Measurements from ENCODE around the gene OR10S1. TPM values are rescaled to one million over a fixed set of nuclear protein-coding genes. Genes with fewer than 3 reads are reported as not detected.

Gene OR10S1
- total and polyA plus RNA-seq, 2 of the 8 experiments (the other 6 are each of a cell fraction or from before 2014, with no cell fraction given), result not detected

- TF ChIP-seq RXRA (IDR thresholded peaks at IDR 0.05; ENCODE audit: insufficient read depth, low read depth, low read length), result no peak
- TF ChIP-seq BCL11A (IDR thresholded peaks at IDR 0.05; ENCODE audit: low read depth in 2 of 2, low read length in 2 of 2), result no peak
- no peak for TF ChIP-seq TCF12 (IDR thresholded peaks at IDR 0.05; ENCODE audit: low read depth, low read length)
- TF ChIP-seq MAX (IDR thresholded peaks at IDR 0.05), result no peak
- no peak for TF ChIP-seq BACH1 (IDR thresholded peaks at IDR 0.05; ENCODE audit: low read length)
- TF ChIP-seq EP300 (IDR thresholded peaks at IDR 0.05; ENCODE audit: borderline replicate concordance in 1 of 2, low read depth in 2 of 2, low read length in 2 of 2), result no peak
- TF ChIP-seq SP2 (IDR thresholded peaks at IDR 0.05; ENCODE audit: low read length), result no peak
- no peak for TF ChIP-seq CREB1 (IDR thresholded peaks at IDR 0.05)
- TF ChIP-seq CHD2 (IDR thresholded peaks at IDR 0.05; ENCODE audit: low read length), result no peak
Observed at GRCh38 chr11:123939317-123939716, 38.3 kb downstream of the OR10S1 start, which contains the start of gene OR4D5 (continued).

Other genes starting within 250 kb of the OR10S1 start
- 33.0 and 33.9 TPM in 2 replicates for gene ZNF202, start 236.1 kb downstream of the OR10S1 start, total RNA-seq (2021; fragmentation: NEBNext Ultra II Directional; extraction: Animal tissue kit (Norgen Biotek cat#: 25700))
- gene ZNF202, start 236.1 kb downstream of the OR10S1 start, polyA plus RNA-seq (2011; rRNA removed), result 13.2 and 14.1 TPM in 2 replicates
- gene OR6X1, start 223.3 kb downstream of the OR10S1 start, total RNA-seq (2021; fragmentation: NEBNext Ultra II Directional; extraction: Animal tissue kit (Norgen Biotek cat#: 25700)), result not detected in 2 replicates
- not detected in 2 replicates for gene OR6X1, start 223.3 kb downstream of the OR10S1 start, polyA plus RNA-seq (2011; rRNA removed)
- gene OR6M1, start 171.4 kb downstream of the OR10S1 start, total RNA-seq (2021; fragmentation: NEBNext Ultra II Directional; extraction: Animal tissue kit (Norgen Biotek cat#: 25700)), result not detected in 2 replicates
- gene OR6M1, start 171.4 kb downstream of the OR10S1 start, polyA plus RNA-seq (2011; rRNA removed), result not detected in 2 replicates
- gene TMEM225, start 92.1 kb downstream of the OR10S1 start, total RNA-seq (2021; fragmentation: NEBNext Ultra II Directional; extraction: Animal tissue kit (Norgen Biotek cat#: 25700)), result not detected in 2 replicates
- gene TMEM225, start 92.1 kb downstream of the OR10S1 start, polyA plus RNA-seq (2011; rRNA removed), result not detected in 2 replicates
- gene OR8D4, start 75.6 kb downstream of the OR10S1 start, total RNA-seq (2021; fragmentation: NEBNext Ultra II Directional; extraction: Animal tissue kit (Norgen Biotek cat#: 25700)), result not detected in 2 replicates
- not detected in 2 replicates for gene OR8D4, start 75.6 kb downstream of the OR10S1 start, polyA plus RNA-seq (2011; rRNA removed)
- gene OR4D5, start 38.2 kb downstream of the OR10S1 start, total RNA-seq (2021; fragmentation: NEBNext Ultra II Directional; extraction: Animal tissue kit (Norgen Biotek cat#: 25700)), result not detected in 2 replicates
- gene OR4D5, start 38.2 kb downstream of the OR10S1 start, polyA plus RNA-seq (2011; rRNA removed), result not detected in 2 replicates
- not detected in 2 replicates for gene OR6T1, start 33.9 kb downstream of the OR10S1 start, total RNA-seq (2021; fragmentation: NEBNext Ultra II Directional; extraction: Animal tissue kit (Norgen Biotek cat#: 25700))
- not detected in 2 replicates for gene OR6T1, start 33.9 kb downstream of the OR10S1 start, polyA plus RNA-seq (2011; rRNA removed)
- not detected in 2 replicates for gene OR10G6, start 17.4 kb upstream of the OR10S1 start, total RNA-seq (2021; fragmentation: NEBNext Ultra II Directional; extraction: Animal tissue kit (Norgen Biotek cat#: 25700))
- not detected in 2 replicates for gene OR10G6, start 17.4 kb upstream of the OR10S1 start, polyA plus RNA-seq (2011; rRNA removed)
- not detected in 2 replicates for gene OR10G4, start 35.2 kb upstream of the OR10S1 start, total RNA-seq (2021; fragmentation: NEBNext Ultra II Directional; extraction: Animal tissue kit (Norgen Biotek cat#: 25700))
- 0.14 TPM in 1 of 2 replicates, not detected in the other for gene OR10G4, start 35.2 kb upstream of the OR10S1 start, polyA plus RNA-seq (2011; rRNA removed)
- not detected in 2 replicates for gene OR10G9, start 45.2 kb upstream of the OR10S1 start, total RNA-seq (2021; fragmentation: NEBNext Ultra II Directional; extraction: Animal tissue kit (Norgen Biotek cat#: 25700))
- not detected in 2 replicates for gene OR10G9, start 45.2 kb upstream of the OR10S1 start, polyA plus RNA-seq (2011; rRNA removed)
- gene OR10G8, start 49.0 kb upstream of the OR10S1 start, total RNA-seq (2021; fragmentation: NEBNext Ultra II Directional; extraction: Animal tissue kit (Norgen Biotek cat#: 25700)), result not detected in 2 replicates
- not detected in 2 replicates for gene OR10G8, start 49.0 kb upstream of the OR10S1 start, polyA plus RNA-seq (2011; rRNA removed)
- gene OR10G7, start 63.5 kb upstream of the OR10S1 start, total RNA-seq (2021; fragmentation: NEBNext Ultra II Directional; extraction: Animal tissue kit (Norgen Biotek cat#: 25700)), result not detected in 2 replicates
- gene OR10G7, start 63.5 kb upstream of the OR10S1 start, polyA plus RNA-seq (2011; rRNA removed), result not detected in 2 replicates
- gene VWA5A, start 137.7 kb upstream of the OR10S1 start, total RNA-seq (2021; fragmentation: NEBNext Ultra II Directional; extraction: Animal tissue kit (Norgen Biotek cat#: 25700)), result 18.8 and 20.4 TPM in 2 replicates
- 8.7 and 12.5 TPM in 2 replicates for gene VWA5A, start 137.7 kb upstream of the OR10S1 start, polyA plus RNA-seq (2011; rRNA removed)
- gene OR10D3, start 205.6 kb upstream of the OR10S1 start, total RNA-seq (2021; fragmentation: NEBNext Ultra II Directional; extraction: Animal tissue kit (Norgen Biotek cat#: 25700)), result not detected in 2 replicates
- gene OR10D3, start 205.6 kb upstream of the OR10S1 start, polyA plus RNA-seq (2011; rRNA removed), result not detected in 2 replicates

Measured in H1 (cell line).